ENCODE results near the gene PTPRT.

PTPRT gene

DNA sequence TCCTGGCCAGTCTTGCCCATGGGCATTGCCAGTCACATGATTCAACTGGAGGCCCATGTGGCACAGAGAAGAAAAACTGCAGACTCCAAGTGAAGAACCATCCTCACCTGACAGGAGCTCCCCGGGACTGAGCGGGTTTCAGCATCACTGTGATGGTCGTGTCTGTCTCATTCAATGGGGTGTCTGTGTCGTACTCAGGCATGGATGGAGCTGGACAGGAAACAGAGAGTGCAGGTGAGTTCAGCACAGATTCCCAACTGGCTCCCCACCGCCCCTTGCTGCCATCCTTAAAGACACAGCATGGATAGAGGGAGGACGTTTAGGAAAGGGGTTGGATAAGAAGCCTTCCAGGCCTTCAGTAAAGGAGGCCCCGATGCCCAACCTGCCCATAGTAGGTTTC is 839.2 kb downstream of the PTPRT start:
- DNase-seq, result no peak

DNA sequence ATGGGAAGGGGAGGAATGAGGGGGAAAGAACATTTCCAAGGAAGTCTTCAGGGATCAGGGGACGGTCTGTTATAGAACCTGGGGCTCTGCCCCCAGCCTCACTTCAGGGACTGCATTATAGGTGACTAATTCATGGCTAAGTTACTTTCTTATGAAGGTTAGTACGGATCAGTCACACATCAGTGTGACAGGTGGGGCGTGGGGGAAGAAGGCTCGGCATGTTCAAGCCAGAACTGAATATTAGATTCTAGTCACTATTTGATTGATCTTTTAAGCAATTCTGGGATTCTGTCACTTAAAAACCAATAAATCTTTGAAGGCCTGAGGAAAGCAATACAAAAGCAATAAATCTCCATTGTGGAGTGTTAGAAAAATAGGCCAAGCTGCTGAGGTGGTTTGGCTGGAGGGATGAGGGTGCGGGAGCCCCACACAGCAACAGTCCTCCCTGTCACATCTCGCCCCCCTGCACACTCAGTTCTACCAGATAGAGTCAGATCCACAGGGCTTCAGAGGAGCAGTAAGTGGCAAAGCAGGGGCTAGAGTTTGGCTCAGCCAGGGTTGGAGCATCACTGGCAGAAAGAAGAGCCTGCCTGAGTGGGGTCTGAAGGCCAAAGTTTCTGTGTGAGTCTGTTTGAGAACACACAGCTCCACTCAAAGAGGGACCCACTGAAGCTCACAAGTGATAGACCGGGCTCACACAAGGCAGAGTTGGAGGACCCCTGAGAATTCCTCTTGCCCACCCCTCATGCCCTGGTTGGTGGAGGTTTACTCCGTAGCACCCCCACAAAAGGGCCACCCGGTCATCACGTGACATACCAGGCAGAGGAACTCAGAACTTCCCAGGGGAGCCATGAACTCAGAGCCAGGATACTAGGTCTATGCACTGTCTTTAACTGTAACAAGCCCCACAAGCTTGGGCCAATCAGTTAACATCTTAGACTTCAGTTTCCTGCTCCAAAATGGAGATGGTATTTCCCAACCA is 843.2 kb downstream of the PTPRT start:
- DNase-seq, result no peak

DNA sequence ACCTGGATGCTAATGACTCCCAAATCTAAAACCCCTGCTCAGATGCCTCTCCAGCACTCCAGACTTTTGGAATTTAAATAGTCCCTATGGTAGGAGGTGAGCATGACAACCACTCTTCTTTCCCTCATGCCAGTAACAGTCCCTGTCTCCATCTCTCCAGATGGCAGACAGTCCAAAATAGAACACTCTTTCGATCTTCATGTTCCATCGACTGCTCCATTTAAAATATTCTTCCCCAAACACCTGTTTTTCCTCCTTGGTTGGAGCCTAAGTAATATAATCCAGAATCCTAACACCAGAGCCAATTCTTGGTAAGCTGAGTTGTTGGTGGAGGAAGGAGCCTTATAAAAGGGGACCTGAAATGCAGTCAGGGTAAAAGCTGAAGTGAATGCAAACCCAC is 848.1 kb downstream of the PTPRT start:
- no peak for DNase-seq

DNA sequence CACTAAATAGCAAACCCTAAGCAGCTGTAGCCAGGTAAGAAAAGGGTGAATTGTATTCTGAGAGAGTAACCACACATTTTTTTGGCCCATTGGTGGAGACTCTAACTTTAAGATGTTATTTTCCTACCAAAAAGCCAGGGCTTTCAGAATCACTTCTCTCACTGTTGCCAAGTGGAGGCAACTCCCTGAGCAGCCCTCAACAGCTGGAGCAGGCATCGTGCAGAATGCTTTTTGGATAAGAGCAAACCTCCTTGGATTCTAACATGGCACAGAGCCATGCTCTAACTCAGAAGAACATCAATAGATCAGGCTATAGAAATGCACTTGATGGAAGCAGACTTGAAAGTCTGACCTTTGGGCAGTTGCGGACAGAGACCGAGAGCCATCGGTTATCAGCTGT is 849.3 kb downstream of the PTPRT start:
- no peak for DNase-seq

DNA sequence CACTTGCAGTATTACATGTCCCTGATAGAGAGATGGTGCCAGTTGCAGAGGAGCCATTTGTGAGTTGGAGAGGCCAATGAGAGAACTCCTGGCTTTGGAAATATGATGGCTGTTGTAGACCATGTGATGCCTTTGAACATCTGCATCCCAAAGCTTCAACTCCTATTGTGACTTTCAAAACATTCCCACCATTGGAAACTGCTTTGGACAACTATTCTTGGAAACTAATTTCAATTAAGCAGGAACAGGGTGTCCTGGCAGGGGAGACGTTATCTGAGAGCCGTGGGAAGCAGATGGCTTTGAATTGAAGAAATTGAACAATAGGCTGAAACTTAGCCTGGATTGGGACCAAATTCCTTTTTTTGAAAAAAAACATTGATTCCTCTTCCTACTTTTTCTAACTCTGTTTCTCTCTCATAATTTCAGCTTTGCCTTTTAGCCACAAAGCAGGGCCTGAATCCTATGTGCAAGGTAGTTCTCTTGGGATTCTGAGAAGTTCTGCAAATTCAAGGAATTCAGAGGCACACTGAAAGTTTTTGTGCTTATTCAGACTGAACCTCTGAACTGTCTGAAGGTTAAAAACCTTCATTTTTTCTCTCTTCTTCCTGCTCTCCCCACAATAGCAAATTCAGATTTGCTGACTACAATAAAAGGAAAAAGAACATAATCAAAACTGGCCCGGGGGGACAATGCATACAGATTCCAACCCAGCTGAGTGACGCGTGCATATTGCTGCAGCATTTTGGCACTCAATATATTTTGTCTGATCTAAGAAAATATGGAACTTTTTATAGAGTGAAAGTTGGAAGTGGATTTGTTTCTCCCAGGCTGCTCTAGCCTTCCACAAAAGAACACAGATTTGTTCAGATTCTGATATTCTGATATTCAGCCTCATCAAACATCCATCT is 851.2 kb downstream of the PTPRT start:
- DNase-seq, result no peak

DNA sequence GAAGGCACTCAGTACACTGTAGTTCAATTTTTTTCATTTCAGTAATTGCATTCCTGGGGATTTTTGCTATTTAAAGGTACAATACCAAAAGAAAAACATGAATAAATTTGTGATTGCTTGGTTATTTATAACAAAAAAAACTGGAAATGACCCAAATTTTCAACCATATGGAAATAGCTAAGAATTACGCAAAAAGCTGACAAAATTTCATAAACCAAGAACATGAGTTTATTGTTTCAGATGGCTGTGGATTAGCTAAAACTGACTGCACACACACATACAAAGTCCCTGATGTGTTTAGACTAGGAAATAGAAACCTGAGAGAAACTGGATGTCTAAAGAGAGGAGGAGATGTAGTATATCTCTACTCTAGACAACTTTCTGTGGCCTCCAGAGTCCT is 853.1 kb downstream of the PTPRT start:
- no peak for DNase-seq

DNA sequence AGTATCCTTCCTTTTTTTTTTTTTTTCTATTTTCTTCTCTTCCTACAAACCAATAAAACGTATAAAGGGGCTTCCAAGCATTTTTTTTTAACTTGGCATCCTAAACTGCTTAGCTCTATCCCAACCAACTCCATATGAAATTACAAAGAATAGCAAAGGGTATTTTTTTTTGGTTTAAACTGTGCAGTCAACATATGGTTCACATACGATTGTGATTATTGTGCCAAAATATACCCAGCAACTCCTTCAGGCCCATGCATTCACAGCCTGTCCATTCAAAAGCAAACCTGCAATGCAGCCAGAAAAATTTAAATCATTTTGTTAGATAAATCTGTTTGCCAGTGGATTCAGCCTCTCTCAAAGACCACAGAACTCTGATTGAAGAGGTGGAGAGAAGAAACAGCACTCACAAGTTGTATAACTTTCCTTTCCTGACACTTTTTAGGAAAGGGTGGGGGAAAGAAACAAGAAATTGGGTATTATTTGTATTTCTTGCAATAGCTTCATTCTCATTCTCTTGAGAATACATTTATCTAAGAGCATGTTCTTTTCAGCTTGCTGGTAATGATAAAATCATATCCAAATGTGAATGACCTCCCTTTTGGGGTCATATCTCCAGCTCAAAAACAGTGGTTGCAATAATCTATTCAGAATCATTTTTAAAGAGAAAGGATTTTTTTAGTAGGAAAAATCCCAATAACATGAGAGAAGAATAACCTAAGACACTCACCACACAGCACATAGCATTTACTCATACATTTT is 870.3 kb downstream of the PTPRT start:
- no peak for DNase-seq

DNA sequence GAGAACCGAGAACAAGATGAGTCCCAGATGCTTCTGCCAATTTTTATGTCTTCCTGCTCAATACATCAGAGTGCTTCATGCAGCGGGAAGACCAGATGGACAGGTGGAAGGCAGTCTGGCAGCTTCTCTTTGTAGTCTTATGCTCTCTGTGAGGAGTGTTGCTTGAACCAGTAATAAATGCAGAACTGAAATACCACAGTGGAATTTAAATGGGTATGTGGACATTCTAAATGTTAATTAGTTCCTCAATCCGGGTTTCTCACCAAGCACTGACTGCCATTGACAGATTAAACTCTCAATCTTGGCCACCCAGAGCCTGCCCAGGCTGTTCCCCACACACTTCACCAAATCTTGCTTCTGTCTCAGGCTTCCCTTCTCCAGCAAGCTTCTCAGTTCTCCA is 876.0 kb downstream of the PTPRT start:
- DNase-seq, result no peak

DNA sequence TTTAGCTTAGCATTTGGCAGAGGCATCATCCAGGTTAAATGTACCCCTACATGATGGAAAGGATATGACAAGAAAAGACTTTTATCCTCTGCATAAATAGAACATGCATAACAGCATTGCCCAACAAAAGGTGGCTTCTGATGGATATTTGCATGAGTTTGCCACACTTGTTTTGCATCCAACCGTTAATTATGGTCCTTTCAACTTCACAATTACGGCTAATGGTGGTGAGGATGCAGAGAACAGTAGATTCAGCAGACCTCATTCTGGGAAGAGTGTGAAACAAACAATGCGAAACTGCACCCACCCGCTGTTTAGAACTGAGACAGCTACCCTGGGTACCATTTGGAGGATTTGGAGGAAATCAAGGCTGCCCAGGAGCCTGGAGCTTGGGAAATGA is 880.7 kb downstream of the PTPRT start:
- no peak for DNase-seq

DNA sequence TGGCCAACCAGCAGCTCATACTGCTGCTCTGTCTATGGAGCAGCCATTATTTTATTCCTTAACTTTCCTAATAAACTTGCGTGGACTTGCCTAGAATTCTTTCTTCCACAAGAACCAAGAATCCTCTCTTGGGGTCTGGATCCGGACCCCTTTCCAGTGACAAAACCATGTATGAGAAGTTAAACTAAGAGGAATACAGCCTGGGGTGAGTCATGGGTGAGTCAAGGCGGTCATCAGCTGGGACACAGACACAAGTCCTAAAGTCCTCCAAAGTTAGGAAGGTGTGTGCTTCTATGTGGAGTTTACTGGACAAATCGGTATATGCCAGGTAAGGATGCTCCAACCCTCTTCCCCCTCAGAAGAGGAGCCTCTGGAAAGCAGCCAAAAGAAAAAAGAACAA is 881.5 kb downstream of the PTPRT start:
- no peak for DNase-seq

DNA sequence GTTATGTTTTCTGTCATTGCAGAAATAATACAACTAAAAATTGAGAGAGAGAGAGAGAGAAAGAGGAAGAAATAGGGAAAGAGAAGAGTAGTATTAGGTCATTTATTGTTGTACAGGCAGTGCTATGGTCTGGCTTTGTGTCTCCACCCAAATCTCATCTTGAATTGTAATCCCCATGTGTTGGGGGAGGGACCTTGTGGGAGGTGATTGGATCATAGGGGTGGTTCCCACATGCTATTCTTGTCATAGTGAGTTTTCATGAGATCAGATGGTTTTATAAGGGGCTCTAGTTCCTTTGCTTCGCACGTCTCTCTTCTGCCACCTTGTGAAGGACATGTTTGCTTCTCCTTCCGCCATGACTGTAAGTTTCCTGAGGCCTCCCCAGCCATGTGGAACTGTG is 894.1 kb downstream of the PTPRT start:
- DNase-seq, result no peak

DNA sequence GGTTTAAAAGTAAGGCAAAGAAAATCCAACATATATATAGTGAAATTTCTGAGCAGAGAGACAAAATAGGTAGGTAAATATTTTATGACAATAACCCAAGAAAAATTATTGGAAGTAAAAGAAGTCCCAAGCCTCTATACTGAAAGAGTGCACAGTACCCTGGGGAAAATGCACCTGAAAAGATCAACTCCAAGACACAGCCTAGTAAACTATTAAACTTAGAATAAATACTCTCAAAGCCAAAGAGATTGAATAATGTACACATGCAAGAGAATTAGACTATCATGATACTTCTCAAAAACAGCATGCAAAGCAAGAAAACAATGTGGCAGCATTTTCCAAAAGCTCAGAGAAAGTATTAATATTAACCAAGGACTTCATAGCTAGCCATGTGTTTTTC is 894.7 kb downstream of the PTPRT start:
- DNase-seq, result no peak

DNA sequence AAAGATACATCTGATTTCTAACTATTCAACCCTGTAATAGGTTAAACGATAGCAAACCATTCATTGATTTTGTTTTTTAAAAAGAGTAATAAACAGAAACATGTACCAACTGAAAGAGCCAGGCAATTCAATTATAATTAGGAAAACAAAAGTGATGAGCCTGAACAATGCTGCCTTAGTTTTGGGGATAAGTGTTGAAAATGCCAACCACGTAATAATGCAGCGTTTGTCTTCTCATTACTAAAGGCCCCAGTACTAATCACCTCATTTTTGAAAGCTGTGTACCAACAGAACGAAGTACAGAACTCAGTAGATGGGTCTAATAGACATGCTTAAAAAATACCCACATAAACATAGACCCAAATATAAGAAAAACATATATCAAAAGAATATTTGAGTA is 907.9 kb downstream of the PTPRT start:
- DNase-seq, result no peak

DNA sequence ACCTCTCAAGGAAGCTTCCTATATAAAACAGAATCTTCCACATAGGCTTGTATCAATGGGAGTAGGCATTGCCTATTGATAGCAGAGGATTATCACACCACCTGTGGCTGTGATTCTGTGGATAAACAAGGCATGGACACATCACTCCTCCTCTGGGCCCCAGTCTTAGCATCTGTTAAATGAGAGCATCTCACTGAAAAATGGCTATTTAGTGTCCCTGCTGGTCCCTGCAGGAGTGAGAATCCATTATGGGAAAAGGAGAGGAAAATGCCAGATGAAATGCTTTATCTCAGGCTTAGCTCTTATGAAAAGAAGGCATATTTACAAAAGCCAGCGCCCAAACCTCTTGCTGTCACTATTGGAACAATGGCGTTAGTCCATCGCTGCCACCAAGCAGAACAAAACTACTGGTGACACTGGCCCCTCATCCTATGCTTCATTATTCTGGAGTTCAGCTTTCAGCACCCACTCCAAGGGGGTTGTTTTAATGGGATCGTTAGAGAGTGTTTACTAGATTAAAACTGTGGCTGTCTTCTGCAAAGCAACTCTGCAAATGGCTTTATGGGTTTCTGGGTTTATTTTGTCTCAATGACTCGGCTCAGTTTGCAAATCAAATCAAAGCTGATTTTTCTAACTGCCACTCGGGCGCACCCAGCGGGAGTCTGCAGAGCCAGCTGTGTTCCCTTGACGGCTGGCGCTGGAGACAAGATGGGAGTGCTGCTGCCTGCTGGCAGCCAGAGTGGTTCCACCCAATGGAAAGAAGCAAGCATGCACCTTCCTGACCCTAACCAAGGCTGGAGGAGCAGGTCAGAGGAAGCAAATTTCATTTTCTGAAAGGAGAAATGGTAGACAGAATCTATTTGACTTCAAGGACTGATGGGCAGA is 912.7 kb downstream of the PTPRT start:
- DNase-seq, result no peak

DNA sequence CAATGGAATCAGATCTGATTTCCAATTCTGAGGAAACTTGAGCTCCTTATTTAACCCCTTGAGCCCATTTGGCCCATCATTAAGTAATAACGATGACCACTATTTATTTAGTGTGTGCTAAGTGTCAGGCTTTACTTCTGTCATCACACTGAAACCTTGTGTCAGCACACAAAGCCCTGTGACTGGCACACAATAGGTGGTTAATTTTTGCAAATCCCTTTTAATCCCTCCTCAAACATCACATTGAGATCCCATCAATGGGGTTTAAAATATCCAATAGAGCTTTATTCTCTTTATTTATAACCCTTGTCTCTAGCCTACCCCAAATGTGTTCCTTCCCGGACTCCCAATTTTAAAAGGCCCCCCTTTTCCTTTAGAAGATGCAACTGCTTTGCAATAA is 914.7 kb downstream of the PTPRT start:
- DNase-seq, result no peak

DNA sequence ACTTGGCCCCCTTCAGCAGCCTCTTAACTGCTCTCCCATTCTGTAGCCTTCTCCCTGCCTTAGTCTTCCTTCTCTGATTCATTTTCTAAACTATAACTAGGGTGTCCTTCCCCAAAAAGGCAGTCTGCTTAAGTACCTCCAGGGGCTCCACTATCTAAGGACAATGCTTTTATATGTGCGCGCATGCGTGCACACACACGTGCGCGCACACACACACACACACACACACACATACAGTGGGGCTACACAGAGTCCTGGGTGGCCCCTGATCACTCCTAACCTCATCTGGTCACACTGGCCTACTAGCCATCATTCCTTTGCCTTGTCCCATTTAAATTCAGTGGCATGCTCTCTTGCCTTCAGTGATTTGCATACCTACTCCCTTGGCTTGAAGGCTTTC is 917.2 kb downstream of the PTPRT start:
- DNase-seq, result no peak

DNA sequence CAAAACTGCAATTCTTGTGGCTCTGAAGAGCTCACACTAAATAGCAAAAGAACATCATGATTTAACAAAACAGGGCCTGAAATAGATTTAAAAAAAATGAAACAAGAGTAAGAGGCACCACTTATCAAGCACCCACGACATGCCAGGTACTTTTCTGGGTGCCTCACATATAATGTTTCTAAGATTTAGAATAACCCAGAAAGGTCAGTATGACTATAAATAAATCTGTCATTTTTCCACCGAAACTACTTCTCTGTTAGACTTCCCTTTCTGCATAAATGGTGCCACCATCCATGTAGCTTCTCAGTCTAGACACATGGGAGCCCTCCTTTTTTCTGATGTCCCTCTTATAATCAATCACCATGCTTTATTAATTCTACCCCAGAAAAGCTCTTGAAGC is 919.2 kb downstream of the PTPRT start:
- DNase-seq, result no peak

DNA sequence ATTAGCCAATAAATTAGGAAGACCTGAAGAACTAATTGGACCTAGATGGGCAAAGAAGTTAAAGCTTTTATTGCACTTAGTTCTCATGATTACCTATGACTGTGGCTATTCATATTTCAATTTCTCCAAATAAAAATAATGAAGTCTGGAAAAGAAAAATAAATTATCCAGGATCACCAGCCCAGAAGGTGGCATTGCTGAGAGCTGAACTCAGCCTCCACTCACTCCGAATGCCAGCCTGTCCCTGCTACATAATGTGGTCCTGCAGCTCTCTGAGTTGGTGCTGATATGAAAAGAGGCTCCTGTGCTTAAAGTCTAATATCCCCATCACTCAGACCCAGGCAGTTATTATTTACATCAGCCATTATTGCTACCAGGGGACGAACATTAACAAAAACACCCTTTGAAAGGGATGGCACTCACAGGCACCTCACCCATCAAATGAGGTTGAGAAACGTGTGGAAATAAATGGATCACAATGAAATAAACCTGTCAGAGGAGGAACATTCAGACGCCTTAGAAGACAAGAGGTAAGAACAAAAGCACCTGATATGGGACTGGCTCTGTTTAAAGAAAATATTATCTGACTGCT is 921.8 kb downstream of the PTPRT start:
- DNase-seq, result no peak

DNA sequence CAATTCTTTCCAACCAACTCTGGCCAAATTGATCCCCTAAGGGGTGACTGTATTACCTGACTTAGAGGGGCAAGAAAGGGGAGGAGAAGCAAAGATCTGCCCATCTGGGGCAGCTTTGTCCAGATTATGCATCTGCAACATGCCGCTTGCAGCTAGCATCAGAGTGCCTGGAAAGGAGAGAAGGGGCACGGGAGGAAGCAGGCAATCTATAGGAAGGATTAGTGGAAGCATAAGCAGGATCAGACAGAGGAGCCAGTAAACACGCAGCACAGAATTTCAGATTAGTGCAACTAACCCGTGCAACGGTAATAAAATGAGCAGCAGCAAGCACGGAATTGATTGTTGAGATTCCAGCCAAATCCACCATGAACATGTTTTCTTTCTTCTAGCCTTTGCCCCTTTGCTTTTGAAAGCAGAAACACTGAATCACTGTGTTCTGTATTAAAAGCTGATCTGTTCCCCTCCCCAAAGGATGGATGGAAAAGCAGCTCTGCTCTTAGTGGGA is 927.9 kb downstream of the PTPRT start:
- no peak for DNase-seq

DNA sequence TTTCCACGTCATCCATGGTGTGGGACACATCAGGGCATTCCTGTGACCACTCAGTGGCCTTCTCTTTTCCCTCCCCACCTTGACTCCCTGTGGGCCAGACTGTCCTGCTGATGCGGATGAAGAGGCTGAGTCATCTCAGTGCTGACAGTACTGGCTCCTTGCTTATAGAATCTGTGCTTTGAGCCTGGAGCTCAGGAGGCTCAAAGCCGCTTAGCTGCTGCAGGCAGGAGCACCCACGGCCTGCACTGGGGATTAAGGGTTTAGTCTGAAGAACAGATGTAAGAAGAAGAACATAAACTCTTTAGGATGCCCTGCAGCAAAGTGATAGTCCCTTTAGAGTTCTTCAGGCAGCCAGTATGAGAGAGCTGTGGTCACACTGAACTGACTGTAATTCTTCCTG is 929.5 kb downstream of the PTPRT start:
- DNase-seq, result no peak

DNA sequence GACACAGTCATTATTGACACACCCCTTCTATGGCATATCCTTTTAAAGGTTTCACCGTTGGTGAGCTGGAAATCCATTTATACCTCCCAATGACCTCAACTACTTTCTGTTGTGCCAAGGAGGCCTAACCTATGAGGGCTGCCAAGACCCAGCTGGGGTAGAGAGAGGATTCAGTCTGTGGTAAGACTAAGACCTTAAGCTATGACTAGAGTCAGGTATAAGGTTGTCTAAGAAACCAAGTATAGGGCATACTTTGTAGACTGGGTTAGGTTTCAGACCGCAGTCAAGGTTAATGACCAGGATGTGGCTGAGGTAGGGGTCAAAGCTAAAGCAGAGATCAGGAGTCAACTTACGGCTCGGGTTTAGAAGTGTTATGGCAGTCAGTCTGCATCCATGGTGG is 930.3 kb downstream of the PTPRT start:
- DNase-seq, result no peak

Measured in Kasumi-1 (cell line).